H1 (cell line): ENCODE measurements around the gene SOCS3. TPM values are rescaled to one million over a fixed set of nuclear protein-coding genes. Genes with fewer than 3 reads are reported as not detected.

Source experiments
- CTCF ChIA-PET: fragments of 300-600 bp; sonication (Branson Sonifier 250); formaldehyde crosslinking; loops from one replicate; lab custom pipeline; 2021; ENCODE audit not compliant: partially characterized antibody; lab: Charles Lee
- POLR2A ChIA-PET: fragments of 300-600 bp; sonication (Branson Sonifier 250); formaldehyde crosslinking; loops from one replicate; lab custom pipeline; 2021; ENCODE audit warnings: inconsistent platforms; ENCODE audit not compliant: partially characterized antibody; lab: Charles Lee
- DNase-seq, 2 experiments: peaks; one replicate each; pipeline versions ENCODE4 v3.0.0 to v3.0.0-alpha.2; 2010 to 2022; ENCODE audit warnings: low spot score in 2 of 2, low read depth in 1 of 2, mixed read lengths in 1 of 2
- FAIRE-seq: peaks from 2 replicates; lab custom pipeline; 2011; peaks lifted over from hg19 to GRCh38; lab: Jason Lieb, UNC
- H2AFZ ChIP-seq: 2 replicates; pipeline ENCODE4 v1.8.1; 2012; ENCODE audit warnings: low read length, inconsistent platforms
- H2AK5ac ChIP-seq: 2 replicates; pipeline ENCODE4 v1.6.1; 2013; ENCODE audit warnings: low read depth, low read length
- H2BK120ac ChIP-seq: replicated peaks from 2 replicates; pipeline ENCODE3; 2013; ENCODE audit warnings: low read depth, low read length, inconsistent platforms
- H2BK12ac ChIP-seq: 2 replicates; pipeline ENCODE4 v1.6.1; 2013; ENCODE audit warnings: low read depth, low read length
- H2BK15ac ChIP-seq: 2 replicates; pipeline ENCODE4 v1.6.1; 2013; ENCODE audit warnings: low read length
- H2BK20ac ChIP-seq: 2 replicates; pipeline ENCODE4 v1.6.1; 2013; ENCODE audit warnings: low read length
- H2BK5ac ChIP-seq: 2 replicates; pipeline ENCODE4 v1.6.1; 2013; ENCODE audit warnings: low read depth, low read length
- H3K14ac ChIP-seq: 2 replicates; pipeline ENCODE4 v1.6.1; 2013; ENCODE audit warnings: inconsistent platforms; ENCODE audit not compliant: insufficient read length
- H3K18ac ChIP-seq: 2 replicates; pipeline ENCODE4 v1.6.1; 2013; ENCODE audit warnings: low read length; ENCODE audit errors: extremely low read depth
- H3K23ac ChIP-seq: 2 replicates; pipeline ENCODE4 v1.6.1; 2013; ENCODE audit warnings: inconsistent platforms; ENCODE audit not compliant: insufficient read length
- H3K23me2 ChIP-seq: 2 replicates; pipeline ENCODE4 v1.6.1; 2013; ENCODE audit warnings: low read depth, low read length
- H3K27ac ChIP-seq: 2 replicates; pipeline ENCODE4 v1.6.1; 2011; ENCODE audit warnings: low read depth, low read length, inconsistent platforms
- H3K27me3 ChIP-seq, 4 experiments: replicated peaks in 1 of 4; 1 replicate in 1 of 4; 2 replicates in 3 of 4; pipeline versions ENCODE4 v1.6.1 to v1.8.1; 2011 to 2013; ENCODE audit warnings: low read length in 3 of 4, mild to moderate bottlenecking in 3 of 4, inconsistent platforms in 2 of 4, mixed read lengths in 2 of 4, moderate library complexity in 1 of 4; ENCODE audit not compliant: control insufficient read depth in 3 of 4, insufficient read depth in 3 of 4; ENCODE audit errors: extremely low read depth in 1 of 4
- H3K36me3 ChIP-seq, 4 experiments: 2 replicates each; pipeline versions ENCODE4 v1.6.1 to v1.8.1; 2011 to 2013; ENCODE audit warnings: mild to moderate bottlenecking in 4 of 4, low read length in 3 of 4, moderate library complexity in 2 of 4, control low read depth in 1 of 4, inconsistent platforms in 1 of 4; ENCODE audit not compliant: insufficient read depth in 4 of 4, control insufficient read depth in 2 of 4
- H3K4ac ChIP-seq: replicated peaks from 2 replicates; pipeline ENCODE3; 2013; ENCODE audit warnings: low read length, low read depth, mixed read lengths, inconsistent platforms; ENCODE audit not compliant: insufficient read length
- H3K4me1 ChIP-seq, 4 experiments: replicated peaks in 1 of 4; 1 replicate in 1 of 4; 2 replicates in 3 of 4; pipeline versions ENCODE4 v1.6.1 to v1.8.1; 2011 to 2013; ENCODE audit warnings: low read length in 3 of 4, inconsistent platforms in 2 of 4, mixed read lengths in 1 of 4; ENCODE audit not compliant: insufficient read depth in 4 of 4, control insufficient read depth in 3 of 4
- H3K4me2 ChIP-seq, 2 experiments: 2 replicates each; pipeline versions ENCODE4 v1.6.1 to v1.8.1; 2011 to 2013; ENCODE audit warnings: low read depth in 2 of 2, low read length in 2 of 2, control low read depth in 1 of 2, inconsistent platforms in 1 of 2, mild to moderate bottlenecking in 1 of 2; ENCODE audit not compliant: insufficient read depth in 1 of 2
- H3K4me3 ChIP-seq, 4 experiments: fragments of 200-600, 300-600 bp in 1 of 4; sonication (generic), shearing (Covaris generic), sonication (Bioruptor Twin) in 1 of 4; 2 replicates each; pipeline versions ENCODE4 v1.5.1 to v1.8.1; 2011 to 2016; ENCODE audit warnings: low read length in 4 of 4, low read depth in 3 of 4, control low read depth in 2 of 4, inconsistent platforms in 2 of 4, mild to moderate bottlenecking in 2 of 4, mixed read lengths in 1 of 4, moderate library complexity in 1 of 4; ENCODE audit not compliant: insufficient read depth in 2 of 4; ENCODE audit errors: extremely low read depth in 1 of 4
- H3K56ac ChIP-seq: replicated peaks from 2 replicates; pipeline ENCODE3; 2013; ENCODE audit warnings: low read depth, mild to moderate bottlenecking, mixed read lengths, low read length, inconsistent platforms; ENCODE audit not compliant: insufficient read length
- H3K79me1 ChIP-seq: 2 replicates; pipeline ENCODE4 v1.6.1; 2013; ENCODE audit warnings: low read depth, low read length, control low read depth
- H3K79me2 ChIP-seq, 2 experiments: 2 replicates each; pipeline versions ENCODE4 v1.6.1 to v1.8.1; 2012 to 2013; ENCODE audit warnings: low read length in 2 of 2, mild to moderate bottlenecking in 2 of 2, inconsistent platforms in 1 of 2; ENCODE audit not compliant: insufficient read depth in 2 of 2, control insufficient read depth in 1 of 2
- H3K9ac ChIP-seq, 4 experiments: replicated peaks in 1 of 4; 1 replicate in 1 of 4; 2 replicates in 3 of 4; pipeline versions ENCODE4 v1.6.1 to v1.8.1; 2011 to 2013; ENCODE audit warnings: low read depth in 3 of 4, low read length in 3 of 4, control low read depth in 2 of 4, mild to moderate bottlenecking in 2 of 4, moderate library complexity in 2 of 4, inconsistent platforms in 1 of 4; ENCODE audit errors: extremely low read depth in 1 of 4
- H3K9me3 ChIP-seq, 2 experiments: 2 replicates each; pipeline versions ENCODE4 v1.6.1 to v1.8.1; 2012 to 2013; ENCODE audit warnings: mild to moderate bottlenecking in 2 of 2, moderate library complexity in 2 of 2, control low read depth in 1 of 2, inconsistent platforms in 1 of 2, low read depth in 1 of 2, low read length in 1 of 2, mixed read lengths in 1 of 2; ENCODE audit not compliant: insufficient read depth in 2 of 2
- H4K20me1 ChIP-seq, 2 experiments: replicated peaks in 1 of 2; 2 replicates each; pipeline versions ENCODE3 to v1.8.1; 2011 to 2013; ENCODE audit warnings: inconsistent platforms in 2 of 2, low read length in 2 of 2, mild to moderate bottlenecking in 1 of 2; ENCODE audit not compliant: insufficient read depth in 2 of 2, control insufficient read depth in 1 of 2
- H4K5ac ChIP-seq: 2 replicates; pipeline ENCODE4 v1.6.1; 2013; ENCODE audit warnings: low read length, low read depth, mixed read lengths, inconsistent platforms; ENCODE audit not compliant: insufficient read length
- H4K8ac ChIP-seq: 2 replicates; pipeline ENCODE4 v1.8.0; 2013; ENCODE audit warnings: mild to moderate bottlenecking, moderate library complexity, low read length, inconsistent platforms; ENCODE audit not compliant: insufficient read depth; ENCODE audit errors: extremely low read depth
- H4K91ac ChIP-seq: replicated peaks from 2 replicates; pipeline ENCODE3; 2013; ENCODE audit warnings: low read length, mixed read lengths, inconsistent platforms; ENCODE audit not compliant: insufficient read length
- BCL11A ChIP-seq, 2 experiments: IDR thresholded peaks; one replicate each; pipeline ENCODE4 v1.6.1; 2011; ENCODE audit warnings: low read depth in 2 of 2, low read length in 2 of 2, mild to moderate bottlenecking in 2 of 2
- CBX8 ChIP-seq: fragments of 300-800, 300-1000 bp; sonication (generic); IDR thresholded peaks from 2 replicates; pipeline ENCODE4 v1.7.1; 2016; ENCODE audit warnings: low read depth, low read length, borderline replicate concordance
- EP300 ChIP-seq, 2 experiments: IDR thresholded peaks; 1 replicate in 1 of 2; 2 replicates in 1 of 2; pipeline ENCODE4 v1.6.1; 2011 to 2012; ENCODE audit warnings: low read depth in 2 of 2, low read length in 2 of 2, mild to moderate bottlenecking in 2 of 2, borderline replicate concordance in 1 of 2, inconsistent platforms in 1 of 2, moderate library complexity in 1 of 2
- EZH2 ChIP-seq: fragments of 200-600 bp; sonication (generic); IDR thresholded peaks from 2 replicates; pipeline ENCODE4 v1.7.1; 2012; ENCODE audit warnings: low read depth, mild to moderate bottlenecking, moderate library complexity, low read length, inconsistent platforms; ENCODE audit not compliant: severe bottlenecking
- GABPA ChIP-seq: IDR thresholded peaks from 2 replicates; pipeline ENCODE4 v1.6.1; 2011; ENCODE audit warnings: mild to moderate bottlenecking, low read length, moderate library complexity, borderline replicate concordance; ENCODE audit not compliant: insufficient read depth
- KDM4A ChIP-seq: IDR thresholded peaks from one replicate; pipeline ENCODE4 v1.7.1; 2012; ENCODE audit warnings: low read depth, mild to moderate bottlenecking, moderate library complexity, low read length, inconsistent platforms; ENCODE audit not compliant: severe bottlenecking
- KDM5A ChIP-seq: fragments of 200-600 bp; IDR thresholded peaks from 2 replicates; pipeline ENCODE4 v1.7.1; 2012; ENCODE audit warnings: mild to moderate bottlenecking, low read length, inconsistent platforms, mixed read lengths
- NANOG ChIP-seq: IDR thresholded peaks from 2 replicates; pipeline ENCODE4 v1.6.1; 2011; ENCODE audit warnings: low read length, low read depth, mild to moderate bottlenecking, inconsistent platforms; ENCODE audit not compliant: insufficient read depth, poor library complexity, severe bottlenecking
- POLR2A ChIP-seq, 2 experiments: IDR thresholded peaks; 1 replicate in 1 of 2; 2 replicates in 1 of 2; pipeline ENCODE4 v1.6.1; 2011; ENCODE audit warnings: low read depth in 2 of 2, low read length in 2 of 2, mild to moderate bottlenecking in 2 of 2; ENCODE audit errors: control extremely low read depth in 1 of 2
- SRF ChIP-seq: IDR thresholded peaks from 2 replicates; pipeline ENCODE4 v1.6.1; 2011; ENCODE audit warnings: mild to moderate bottlenecking, low read depth, low read length, moderate library complexity
- TAF1 ChIP-seq: IDR thresholded peaks from 2 replicates; pipeline ENCODE4 v1.6.1; 2011; ENCODE audit warnings: mild to moderate bottlenecking, low read depth, low read length
- TEAD4 ChIP-seq: IDR thresholded peaks from 2 replicates; pipeline ENCODE4 v1.6.1; 2012; ENCODE audit warnings: low read depth, low read length, inconsistent platforms, mixed read lengths
- YY1 ChIP-seq: IDR thresholded peaks from 2 replicates; pipeline ENCODE4 v1.6.1; 2011; ENCODE audit warnings: low read depth, mild to moderate bottlenecking, low read length
- WGBS, 2 experiments: shearing (Covaris generic) in 1 of 2; methylation state at CpG; one replicate each; pipeline versions ENCODE4 v1.1.6 to v1.1.7; 2013 to 2015; ENCODE audit warnings: low lambda C conversion rate in 2 of 2, mixed read lengths in 2 of 2, inconsistent platforms in 1 of 2, low coverage in 1 of 2, missing lambda C conversion rate in 1 of 2; ENCODE audit not compliant: insufficient replicate concordance in 2 of 2, insufficient coverage in 1 of 2, insufficient read length in 1 of 2; ENCODE audit errors: extremely low coverage in 1 of 2, missing lambda C conversion rate in 1 of 2; 5-methylcytosine and 5-hydroxymethylcytosine counted together
- polyA plus RNA-seq, 7 experiments: library from polyadenylated mRNA; depleted of rRNA in 3 of 7; stranded (reverse) in 5 of 7; unstranded in 2 of 7; fragments of >200 nt in 5 of 7; fragments of 200-250 nt in 2 of 7; gene quantifications; 1 replicate in 5 of 7; 2 replicates in 1 of 7; 4 replicates in 1 of 7; pipeline versions ENCODE4 v1.2.1 to v1.2.3, GENCODE V29; 2011 to 2013; ENCODE audit warnings: missing spikeins in 2 of 7, mixed read lengths in 2 of 7
- total RNA-seq: library from RNA; stranded (reverse); fragmentation: NEBNext Ultra II Directional; extraction: Animal tissue kit (Norgen Biotek cat#: 25700); gene quantifications from 2 replicates; pipeline ENCODE4 v1.2.1, GENCODE V29; 2021

The SOCS3 gene
- total and polyA plus RNA-seq, 2 of the 8 experiments (the other 6 are each of a cell fraction or from before 2014, with no cell fraction given): 10.1 to 47.9 TPM

GRCh38 chr17:78355701-78356100 is 4.2 kb downstream of the SOCS3 start:
- Histone ChIP-seq H2BK15ac (no peak overlapping the region; the same call in 1 of the 2 replicates), H3K27me3 (peaks cover 0 to 27% (median 12%) of the 10 kb centered on the region in 4 experiments; a peak in 4 of 7 replicates), H3K36me3 (peaks cover 2 to 19% (median 7%) of the 10 kb centered on the region in 4 experiments; a peak in 5 of 8 replicates), H3K79me1 (no peaks in the 10 kb centered on the region), H3K18ac (no peak overlapping the region), H3K79me2 (peaks cover 8 to 28% of the 10 kb centered on the region in 2 experiments; a peak in 3 of 4 replicates), H2BK12ac (no peak overlapping the region), H2BK20ac (no peak overlapping the region), H2BK5ac (peak overlapping the region; percentile 4; the same call in 1 of the 2 replicates), H3K4me1 (peaks cover 15 to 55% (median 36%) of the 10 kb centered on the region in 4 experiments), H3K14ac (no peak overlapping the region), H4K5ac (no peak overlapping the region), H4K20me1 (peaks cover 16 to 21% of the 10 kb centered on the region in 2 experiments), H3K9me3 (no peaks in the 10 kb centered on the region), H3K4ac (no peak overlapping the region), H3K9ac (no peak overlapping the region), H3K4me3 (0 out of 8 replicates have a peak overlapping the region, but pooled peaks of 1 of the 4 experiments have one; percentile 17), H3K23me2 (peaks cover 15% of the 10 kb centered on the region; the same call in 1 of the 2 replicates), H3K23ac (no peak overlapping the region), H3K27ac (no peak overlapping the region), H4K91ac (no peak overlapping the region), H4K8ac (no peak overlapping the region), H2AFZ (no peak overlapping the region), H2BK120ac (no peak overlapping the region), H2AK5ac (no peak overlapping the region), H3K56ac (no peak overlapping the region), H3K4me2 (peak overlapping the region; percentile 22 to 66; a peak in 2 of 4 replicates)
- ChIA-PET CTCF (interaction anchor here (0.7 to 1.1 kb wide), 3 partner anchors 10 to 39 kb away, joined by 3 read pairs; no protein-coding TSS in a partner anchor), POLR2A (interaction anchor here (0.7 to 1.5 kb wide), 4 partner anchors 14 to 66 kb away, joined by 3 to 4 read pairs (median 4); no protein-coding TSS in a partner anchor)
- FAIRE-seq (no peak), DNase-seq (no peak)
- 73% methylated on average over 3 of the region's 3 CpGs; no CpG with 5 or more reads in 1 of the 2 experiments for WGBS, 2 experiments
- TF ChIP-seq CBX8: no peak
- no peak for TF ChIP-seq POLR2A (IDR thresholded peaks at IDR 0.05; ENCODE audit: control extremely low read depth in 1 of 2, low read depth in 2 of 2, low read length in 2 of 2)
- no peak for TF ChIP-seq KDM5A
- no peak for TF ChIP-seq TAF1
- TF ChIP-seq BCL11A (IDR thresholded peaks at IDR 0.05; ENCODE audit: low read depth in 2 of 2, low read length in 2 of 2): no peak
- no peak for TF ChIP-seq EP300 (IDR thresholded peaks at IDR 0.05; ENCODE audit: borderline replicate concordance in 1 of 2, low read depth in 2 of 2, low read length in 2 of 2)
- TF ChIP-seq SRF: no peak
- TF ChIP-seq NANOG: no peak
- no peak for TF ChIP-seq KDM4A
- TF ChIP-seq GABPA: no peak
- no peak for TF ChIP-seq EZH2
- no peak for TF ChIP-seq TEAD4
- TF ChIP-seq YY1: no peak
